Caco-2 (cell line): ENCODE data around the gene LY6G6C. TPM values are rescaled to one million over a fixed set of nuclear protein-coding genes. Genes with fewer than 3 reads are reported as not detected.

Experiments
- BruUV-seq: library from RNA; stranded (reverse); fragments of 400-500 nt; replicated peaks from 2 replicates; lab custom pipeline; 2021; lab: Mats Ljungman, UMichigan
- CTCF ChIA-PET: fragments of 300-600 bp; sonication (Branson Sonifier 250); formaldehyde crosslinking; loops from one replicate; lab custom pipeline; 2022; ENCODE audit warnings: antibody characterized with exemption; lab: Charles Lee
- POLR2A ChIA-PET: fragments of 300-600 bp; sonication (Branson Sonifier 250); formaldehyde crosslinking; loops from one replicate; lab custom pipeline; 2022; ENCODE audit warnings: antibody characterized with exemption; lab: Charles Lee
- DNase-seq, 2 experiments: peaks; one replicate each; pipeline versions ENCODE4 v3.0.0 to v3.0.0-alpha.2; 2020 to 2022
- H3K27me3 ChIP-seq: replicated peaks from 2 replicates; pipeline ENCODE4 v1.6.0; 2011; ENCODE audit warnings: low read length; ENCODE audit not compliant: control insufficient read depth, insufficient read depth
- H3K36me3 ChIP-seq: 2 replicates; pipeline ENCODE4 v1.5.1; 2011; ENCODE audit warnings: low read length; ENCODE audit not compliant: control insufficient read depth, insufficient read depth
- H3K4me1 ChIP-seq: fragments of 250-450 bp; sonication (Bioruptor Pico); 2 replicates; pipeline ENCODE4 v1.5.1; 2020; ENCODE audit warnings: mild to moderate bottlenecking
- H3K4me3 ChIP-seq: 2 replicates; pipeline ENCODE4 v1.5.1; 2011; ENCODE audit warnings: low read depth, mild to moderate bottlenecking, control low read depth, low read length
- H3K9me3 ChIP-seq: fragments of 250-450 bp; sonication (Bioruptor Pico); 2 replicates; pipeline ENCODE4 v1.5.1; 2020; ENCODE audit warnings: mild to moderate bottlenecking, moderate library complexity
- H3K27ac Mint-ChIP-seq: one replicate; pipeline ENCODE4 v1.8.0; 2022; ENCODE audit warnings: mixed read lengths; ENCODE audit not compliant: unreplicated experiment
- H3K27me3 Mint-ChIP-seq: one replicate; pipeline ENCODE4 v1.8.0; 2022; ENCODE audit warnings: mixed read lengths; ENCODE audit not compliant: insufficient read depth, unreplicated experiment
- H3K36me3 Mint-ChIP-seq: one replicate; pipeline ENCODE4 v1.8.0; 2022; ENCODE audit warnings: mild to moderate bottlenecking, mixed read lengths; ENCODE audit not compliant: insufficient read depth, unreplicated experiment
- H3K4me1 Mint-ChIP-seq: one replicate; pipeline ENCODE4 v1.8.0; 2022; ENCODE audit warnings: low read depth, mixed read lengths; ENCODE audit not compliant: unreplicated experiment
- H3K4me3 Mint-ChIP-seq: one replicate; pipeline ENCODE4 v1.8.0; 2022; ENCODE audit warnings: mild to moderate bottlenecking, moderate library complexity, mixed read lengths; ENCODE audit not compliant: unreplicated experiment
- H3K9me3 Mint-ChIP-seq: one replicate; pipeline ENCODE4 v1.8.0; 2022; ENCODE audit warnings: mixed read lengths; ENCODE audit not compliant: unreplicated experiment
- CTCF ChIP-seq, 2 experiments: fragments of 200-600 bp in 1 of 2; IDR thresholded peaks; 1 replicate in 1 of 2; 2 replicates in 1 of 2; pipeline versions ENCODE4 v1.5.1 to v1.8.0; 2011 to 2022; ENCODE audit warnings: antibody characterized with exemption in 1 of 2, control low read depth in 1 of 2, inconsistent platforms in 1 of 2, low read depth in 1 of 2, low read length in 1 of 2, mild to moderate bottlenecking in 1 of 2, moderate library complexity in 1 of 2; ENCODE audit not compliant: insufficient read depth in 1 of 2, severe bottlenecking in 1 of 2, unreplicated experiment in 1 of 2
- intact Hi-C: fragments of 100-400 bp; cut with micrococcal nuclease; formaldehyde crosslinking; loops from one replicate; pipeline ENCODE4 v1.10.0; 2022; ENCODE audit not compliant: unreplicated experiment
- total RNA-seq: library from RNA; stranded (reverse); gene quantifications from 2 replicates; pipeline ENCODE4 v1.2.3, GENCODE V29; 2022

LY6G6C gene
- total RNA-seq, 1 experiment from 2014 or later = 0.88 TPM

GRCh38 chr6:31768363-31769257 lies 47.1 kb upstream of the LY6G6C start:
- Histone ChIP-seq H3K4me3 (no peak overlapping the region), H3K4me1 (peaks cover 15% of the 10 kb centered on the region), H3K36me3 (0 out of 2 replicates have a peak, but pooled peaks cover 1% of the 10 kb centered on the region), H3K27me3 (no peaks in the 10 kb centered on the region), H3K9me3 (no peaks in the 10 kb centered on the region)
- Mint-ChIP-seq H3K4me3 (no peak overlapping the region), H3K27me3 (no peaks in the 10 kb centered on the region), H3K36me3 (peaks cover 5% of the 10 kb centered on the region), H3K27ac (no peak overlapping the region), H3K4me1 (peaks cover 12% of the 10 kb centered on the region), H3K9me3 (no peaks in the 10 kb centered on the region)
- TF ChIP-seq CTCF (IDR thresholded peaks at IDR 0.05; ENCODE audit: insufficient read depth in 1 of 2, low read depth in 1 of 2, low read length in 1 of 2, severe bottlenecking in 1 of 2, unreplicated experiment in 1 of 2) = no peak
- intact Hi-C loops = loop anchor here (1.0 kb wide), 3 partner anchors 39 to 95 kb away; partner anchors contain the start of gene DDAH2
- DNase-seq = no peak
- no TSS peak for BruUV-seq
- ChIA-PET POLR2A (interaction anchor here (1.3 to 1.8 kb wide), 3 partner anchors 28 to 39 kb away, joined by 6 to 10 read pairs (median 8); partner anchors contain the start of genes DDAH2 and MSH5), CTCF (interaction anchor here (1.3 to 2.5 kb wide), 5 partner anchors 23 to 88 kb away, joined by 4 to 32 read pairs (median 14); partner anchors contain the start of genes DDAH2, LY6G5C and MSH5)

GRCh38 chr6:31767096-31767645 lies 45.6 kb upstream of the LY6G6C start:
- H3K36me3 Mint-ChIP-seq = peaks cover 9% of the 10 kb centered on the region
- BruUV-seq = no TSS peak
- no peak for DNase-seq
- no peak overlapping the region for H3K4me3 ChIP-seq
- H3K9me3 Mint-ChIP-seq = no peaks in the 10 kb centered on the region
- H3K4me3 Mint-ChIP-seq = no peak overlapping the region
- peaks cover 18% of the 10 kb centered on the region for H3K4me1 Mint-ChIP-seq
- no peak for TF ChIP-seq CTCF (IDR thresholded peaks at IDR 0.05; ENCODE audit: insufficient read depth in 1 of 2, low read depth in 1 of 2, low read length in 1 of 2, severe bottlenecking in 1 of 2, unreplicated experiment in 1 of 2)
- H3K27me3 ChIP-seq = no peaks in the 10 kb centered on the region
- intact Hi-C loops = no loop called here
- H3K27me3 Mint-ChIP-seq = no peaks in the 10 kb centered on the region
- no peaks in the 10 kb centered on the region for H3K9me3 ChIP-seq
- CTCF ChIA-PET = interaction anchor here (0.7 kb wide), 2 partner anchors 18 to 80 kb away, joined by 6 to 8 read pairs; no protein-coding TSS in a partner anchor
- H3K4me1 ChIP-seq = peaks cover 14% of the 10 kb centered on the region
- no peak overlapping the region for H3K27ac Mint-ChIP-seq
- POLR2A ChIA-PET = no interaction called here
- 0 out of 2 replicates have a peak, but pooled peaks cover 1% of the 10 kb centered on the region for H3K36me3 ChIP-seq
